Panc1 (cell line): ENCODE measurements around the gene MACROD2. TPM values are rescaled to one million over a fixed set of nuclear protein-coding genes. Genes with fewer than 3 reads are reported as not detected.

ENCODE experiments used
- ATAC-seq: fragments of 200-7000 bp; cut with Tn5 transposase; 2 replicates; pipeline ENCODE4 v1.9.1; 2020; ENCODE audit warnings: mild to moderate bottlenecking, moderate library complexity
- BruUV-seq: library from RNA; stranded (reverse); fragments of 400-500 nt; replicated peaks from 2 replicates; lab custom pipeline; 2021; lab: Mats Ljungman, UMichigan
- CTCF ChIA-PET: fragments of 300-600 bp; sonication (Branson Sonifier 250); formaldehyde crosslinking; loops from one replicate; lab custom pipeline; 2022; ENCODE audit warnings: antibody characterized with exemption; lab: Charles Lee
- POLR2A ChIA-PET: fragments of 300-600 bp; sonication (Branson Sonifier 250); formaldehyde crosslinking; loops from one replicate; lab custom pipeline; 2022; ENCODE audit warnings: antibody characterized with exemption; lab: Charles Lee
- DNase-seq: peaks from one replicate; pipeline ENCODE4 v3.0.0-alpha.2; 2010; ENCODE audit warnings: low read depth, low spot score
- H3K27ac ChIP-seq: 2 replicates; pipeline ENCODE4 v1.5.1; 2011; ENCODE audit warnings: mild to moderate bottlenecking, low read length, inconsistent platforms
- H3K27me3 ChIP-seq: fragments of 200-500 bp; sonication (Bioruptor generic); 2 replicates; pipeline ENCODE4 v1.6.0; 2014; ENCODE audit warnings: low read length, inconsistent platforms; ENCODE audit not compliant: control insufficient read depth, insufficient read depth
- H3K36me3 ChIP-seq: fragments of 200-500 bp; sonication (Bioruptor generic); 2 replicates; pipeline ENCODE4 v1.5.1; 2014; ENCODE audit warnings: inconsistent platforms, mild to moderate bottlenecking, low read length, moderate library complexity; ENCODE audit not compliant: control insufficient read depth, insufficient read depth
- H3K4me1 ChIP-seq: 2 replicates; pipeline ENCODE4 v1.5.1; 2011; ENCODE audit warnings: inconsistent platforms, mild to moderate bottlenecking, low read length, moderate library complexity; ENCODE audit not compliant: control insufficient read depth, insufficient read depth
- H3K4me3 ChIP-seq, 2 experiments: 2 replicates each; pipeline ENCODE4 v1.5.1; 2011 to 2012; ENCODE audit warnings: low read depth in 2 of 2, low read length in 2 of 2, mild to moderate bottlenecking in 2 of 2, inconsistent platforms in 1 of 2, moderate library complexity in 1 of 2
- H3K9me3 ChIP-seq: fragments of 200-500 bp; sonication (Bioruptor generic); 2 replicates; pipeline ENCODE4 v1.5.1; 2014; ENCODE audit warnings: low read depth, mild to moderate bottlenecking, inconsistent platforms, low read length, moderate library complexity; ENCODE audit not compliant: control insufficient read depth, insufficient read depth
- CTCF ChIP-seq: fragments of 450-650 bp; IDR thresholded peaks from 2 replicates; pipeline ENCODE4 v1.5.1; 2017; ENCODE audit warnings: mild to moderate bottlenecking
- POLR2AphosphoS5 ChIP-seq: IDR thresholded peaks from 2 replicates; pipeline ENCODE4 v1.6.1; 2012; ENCODE audit warnings: mild to moderate bottlenecking, low read depth, low read length, moderate library complexity
- REST ChIP-seq, 2 experiments: IDR thresholded peaks; 2 replicates each; pipeline ENCODE4 v1.6.1; 2011 to 2012; ENCODE audit warnings: low read depth in 2 of 2, control low read depth in 1 of 2, low read length in 1 of 2, mild to moderate bottlenecking in 1 of 2, moderate library complexity in 1 of 2; ENCODE audit not compliant: insufficient read depth in 1 of 2
- SIN3A ChIP-seq: IDR thresholded peaks from 2 replicates; pipeline ENCODE4 v1.6.1; 2012; ENCODE audit warnings: low read depth, mild to moderate bottlenecking, low read length, moderate library complexity, borderline replicate concordance; ENCODE audit not compliant: insufficient read depth
- TCF7L2 ChIP-seq: IDR thresholded peaks from 2 replicates; pipeline ENCODE4 v1.6.1; 2011; ENCODE audit warnings: mild to moderate bottlenecking, low read depth, low read length, inconsistent platforms
- in situ Hi-C: cut with HindIII; loops from 2 replicates; pipeline ENCODE4 v1.10.0; 2016; ENCODE audit warnings: low sequenced_read_pairs, low pct_unique_long_range_greater_than_20kb
- intact Hi-C: fragments of 100-400 bp; cut with micrococcal nuclease; formaldehyde crosslinking; loops from one replicate; pipeline ENCODE4 v1.10.0; 2022; ENCODE audit not compliant: unreplicated experiment
- total RNA-seq: library from RNA; stranded (reverse); gene quantifications from one replicate; pipeline ENCODE4 v1.2.1, GENCODE V29; 2021; ENCODE audit not compliant: unreplicated experiment

Gene MACROD2
- total RNA-seq, 1 experiment from 2014 or later: 1.2 TPM

GRCh38 chr20:14470231-14470899, 475.0 kb downstream of the MACROD2 start:
- no peak for TF ChIP-seq SIN3A
- no peak for TF ChIP-seq CTCF
- no peak for TF ChIP-seq POLR2AphosphoS5
- TF ChIP-seq TCF7L2: no peak
- TF ChIP-seq REST (IDR thresholded peaks at IDR 0.05; ENCODE audit: insufficient read depth in 1 of 2, low read depth in 2 of 2, low read length in 1 of 2): no peak
- no peaks in the 10 kb centered on the region for H3K4me1 ChIP-seq
- intact Hi-C loops (no loop called here), in situ Hi-C loops (no loop called here)
- ATAC-seq (no peak), DNase-seq (no peak)
- H3K9me3 ChIP-seq: no peaks in the 10 kb centered on the region
- H3K27ac ChIP-seq: no peak overlapping the region
- CTCF ChIA-PET: no interaction called here
- H3K4me3 ChIP-seq: no peak overlapping the region
- H3K36me3 ChIP-seq: no peaks in the 10 kb centered on the region
- POLR2A ChIA-PET: no interaction called here
- no peaks in the 10 kb centered on the region for H3K27me3 ChIP-seq
- no TSS peak for BruUV-seq

- no TSS peak for BruUV-seq
- Histone ChIP-seq H3K27me3 (no peaks in the 10 kb centered on the region), H3K4me1 (no peaks in the 10 kb centered on the region), H3K4me3 (no peak overlapping the region), H3K27ac (no peak overlapping the region), H3K36me3 (no peaks in the 10 kb centered on the region), H3K9me3 (no peaks in the 10 kb centered on the region)
- CTCF ChIA-PET: no interaction called here
- in situ Hi-C loops (no loop called here), intact Hi-C loops (no loop called here)
- DNase-seq (no peak), ATAC-seq (no peak)
- POLR2A ChIA-PET: no interaction called here
- TF ChIP-seq POLR2AphosphoS5: no peak
- TF ChIP-seq REST (IDR thresholded peaks at IDR 0.05; ENCODE audit: insufficient read depth in 1 of 2, low read depth in 2 of 2, low read length in 1 of 2): no peak
- no peak for TF ChIP-seq TCF7L2
- no peak for TF ChIP-seq SIN3A
- no peak for TF ChIP-seq CTCF
Measured at GRCh38 chr20:14470977-14471661, 475.8 kb downstream of the MACROD2 start.
